Thymus (tissue), 11 donors: Measurements from ENCODE around the gene NEK6. TPM values are rescaled to one million over a fixed set of nuclear protein-coding genes. Genes with fewer than 3 reads are reported as not detected.

Experiments used
- DNase-seq, 9 donors: peaks; one replicate each; pipeline ENCODE4 v3.0.0-alpha.2; 2013; ENCODE audit warnings: low spot score in 9 of 9, low read depth in 6 of 9, missing footprints in 1 of 9
- H3K27ac ChIP-seq, 2 donors: one replicate each; pipeline ENCODE4 v1.5.1; 2013; ENCODE audit warnings: control low read depth in 1 of 2, low read depth in 1 of 2, low read length in 1 of 2, mild to moderate bottlenecking in 1 of 2, moderate library complexity in 1 of 2
- H3K27me3 ChIP-seq, 2 donors: one replicate each; pipeline ENCODE4 v1.5.1; 2013; ENCODE audit warnings: low read length in 1 of 2; ENCODE audit not compliant: control insufficient read depth in 2 of 2, insufficient read depth in 1 of 2
- H3K36me3 ChIP-seq, 2 donors: one replicate each; pipeline ENCODE4 v1.5.1; 2013; ENCODE audit warnings: low read length in 1 of 2, mild to moderate bottlenecking in 1 of 2, moderate library complexity in 1 of 2; ENCODE audit not compliant: control insufficient read depth in 2 of 2, insufficient read depth in 2 of 2
- H3K4me1 ChIP-seq, 2 donors: one replicate each; pipeline ENCODE4 v1.5.1; 2013; ENCODE audit warnings: low read length in 2 of 2; ENCODE audit not compliant: control insufficient read depth in 2 of 2, insufficient read depth in 2 of 2
- H3K4me3 ChIP-seq, 2 donors: one replicate each; pipeline ENCODE4 v1.5.1; 2013; ENCODE audit warnings: low read length in 2 of 2, control low read depth in 1 of 2, mild to moderate bottlenecking in 1 of 2
- H3K9me3 ChIP-seq, 2 donors: one replicate each; pipeline ENCODE4 v1.5.1; 2013; ENCODE audit warnings: low read length in 1 of 2, mild to moderate bottlenecking in 1 of 2; ENCODE audit not compliant: control insufficient read depth in 2 of 2, insufficient read depth in 1 of 2
- WGBS: extraction: QIAGEN DNeasy Blood & Tissue Kit; methylation state at CpG from one replicate; pipeline ENCODE4 v1.1.7; 2013; 5-methylcytosine and 5-hydroxymethylcytosine counted together
- polyA plus RNA-seq: library from polyadenylated mRNA; stranded (reverse); fragments of 200-250 nt; gene quantifications from one replicate; pipeline ENCODE4 v1.2.3, GENCODE V29; 2013
- total RNA-seq: library from RNA; stranded (reverse); fragments of 120-200 nt; gene quantifications from one replicate; pipeline ENCODE4 v1.2.4, GENCODE V29; 2013
- donor health status: healthy.

Gene NEK6
- total and polyA plus RNA-seq, 2 donors: 8.3 to 9.8 TPM

- no peak for DNase-seq
- H3K9me3 ChIP-seq: no peaks in the 10 kb centered on the region
- H3K27ac ChIP-seq: no peak overlapping the region
- H3K36me3 ChIP-seq: no peaks in the 10 kb centered on the region
- H3K27me3 ChIP-seq: no peaks in the 10 kb centered on the region
- no peak overlapping the region for H3K4me3 ChIP-seq
- H3K4me1 ChIP-seq: no peaks in the 10 kb centered on the region
- 96% methylated on average over 12 of the region's 12 CpGs for WGBS
Measured at GRCh38 chr9:124328285-124328684, 70.5 kb downstream of the NEK6 start.

- H3K36me3 ChIP-seq: no peaks in the 10 kb centered on the region
- H3K27ac ChIP-seq: no peak overlapping the region
- WGBS: 91% methylated on average over 19 of the region's 19 CpGs
- H3K4me3 ChIP-seq: no peak overlapping the region
- no peaks in the 10 kb centered on the region for H3K9me3 ChIP-seq
- H3K4me1 ChIP-seq: no peaks in the 10 kb centered on the region
- H3K27me3 ChIP-seq: no peaks in the 10 kb centered on the region
- no peak for DNase-seq
Measured at GRCh38 chr9:124329206-124329792, 71.5 kb downstream of the NEK6 start.

GRCh38 chr9:124330011-124330697 is 72.4 kb downstream of the NEK6 start:
- 92% methylated on average over 29 of the region's 29 CpGs for WGBS
- no peaks in the 10 kb centered on the region for H3K36me3 ChIP-seq
- no peak for DNase-seq

GRCh38 chr9:124331580-124331979 is 73.8 kb downstream of the NEK6 start:
- no peaks in the 10 kb centered on the region for H3K9me3 ChIP-seq
- no peaks in the 10 kb centered on the region for H3K27me3 ChIP-seq
- H3K27ac ChIP-seq: no peak overlapping the region
- no peaks in the 10 kb centered on the region for H3K36me3 ChIP-seq
- DNase-seq: no peak
- H3K4me1 ChIP-seq: no peaks in the 10 kb centered on the region
- WGBS: 88% methylated on average over 11 of the region's 11 CpGs
- H3K4me3 ChIP-seq: no peak overlapping the region

More at GRCh38 chr9:124330011-124330697, 72.4 kb downstream of the NEK6 start:
- no peaks in the 10 kb centered on the region for H3K9me3 ChIP-seq
- no peak overlapping the region for H3K4me3 ChIP-seq
- no peaks in the 10 kb centered on the region for H3K27me3 ChIP-seq
- no peak overlapping the region for H3K27ac ChIP-seq
- H3K4me1 ChIP-seq: no peaks in the 10 kb centered on the region

- DNase-seq: no peak
- Histone ChIP-seq H3K27ac (no peak overlapping the region), H3K4me3 (no peak overlapping the region), H3K4me1 (no peaks in the 10 kb centered on the region), H3K9me3 (no peaks in the 10 kb centered on the region), H3K36me3 (no peaks in the 10 kb centered on the region), H3K27me3 (no peaks in the 10 kb centered on the region)
- 89% methylated on average over 28 of the region's 28 CpGs for WGBS
Measured at GRCh38 chr9:124332361-124333202, 74.8 kb downstream of the NEK6 start.

- WGBS: 99% methylated on average over 7 of the region's 7 CpGs
- no peaks in the 10 kb centered on the region for H3K9me3 ChIP-seq
- no peak for DNase-seq
- no peak overlapping the region for H3K27ac ChIP-seq
- no peaks in the 10 kb centered on the region for H3K27me3 ChIP-seq
- H3K36me3 ChIP-seq: no peaks in the 10 kb centered on the region
- no peak overlapping the region for H3K4me3 ChIP-seq
- no peaks in the 10 kb centered on the region for H3K4me1 ChIP-seq
Measured at GRCh38 chr9:124333203-124333579, 75.4 kb downstream of the NEK6 start.

GRCh38 chr9:124334568-124335319 is 77.0 kb downstream of the NEK6 start:
- H3K36me3 ChIP-seq: no peaks in the 10 kb centered on the region
- DNase-seq: no peak
- no peak overlapping the region for H3K4me3 ChIP-seq
- no peaks in the 10 kb centered on the region for H3K27me3 ChIP-seq
- H3K9me3 ChIP-seq: no peaks in the 10 kb centered on the region
- H3K27ac ChIP-seq: no peak overlapping the region
- H3K4me1 ChIP-seq: no peaks in the 10 kb centered on the region
- 97% methylated on average over 15 of the region's 15 CpGs for WGBS

GRCh38 chr9:124335320-124335707 is 77.6 kb downstream of the NEK6 start:
- H3K4me1 ChIP-seq: no peaks in the 10 kb centered on the region
- 90% methylated on average over 14 of the region's 14 CpGs for WGBS
- H3K27ac ChIP-seq: no peak overlapping the region
- no peaks in the 10 kb centered on the region for H3K36me3 ChIP-seq
- DNase-seq: no peak
- H3K4me3 ChIP-seq: no peak overlapping the region
- H3K27me3 ChIP-seq: no peaks in the 10 kb centered on the region
- H3K9me3 ChIP-seq: no peaks in the 10 kb centered on the region
